ENCODE measurements around the gene FMN1. TPM values are rescaled to one million over a fixed set of nuclear protein-coding genes. Genes with fewer than 3 reads are reported as not detected.

Gene FMN1
- total and polyA plus RNA-seq, 12 donors: 0.22 to 5.5 (median 3.3) TPM

DNA sequence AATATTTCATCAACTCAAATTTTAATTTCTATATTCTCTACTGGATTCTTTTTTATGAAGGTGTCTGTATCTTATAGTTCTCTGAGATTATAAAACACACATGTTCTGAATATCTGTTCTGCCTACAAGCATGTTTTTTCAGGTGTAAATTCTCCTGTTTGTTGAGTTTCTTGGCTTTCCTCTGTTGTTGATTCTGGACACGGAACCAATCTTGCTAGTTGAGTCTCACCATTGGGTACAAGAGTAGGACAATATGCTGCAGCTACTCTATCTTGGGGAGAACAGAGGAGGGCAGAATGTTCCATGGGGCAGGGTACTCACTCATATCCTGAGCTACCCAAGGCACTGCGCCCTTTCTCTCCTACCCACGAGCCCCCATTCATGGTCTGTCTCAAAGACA lies 371.8 kb downstream of the FMN1 start:
- WGBS, 2 donors: 76 to 82% methylated on average over 3 of the region's 3 CpGs
- ATAC-seq: no peak
- Histone ChIP-seq H3K27ac (no peak overlapping the region), H3K4me1 (no peaks in the 10 kb centered on the region), H3K27me3 (peaks cover 0 to 6% (median 0%) of the 10 kb centered on the region in 7 donors), H3K36me3 (no peaks in the 10 kb centered on the region), H3K4me3 (no peak overlapping the region), H3K9me3 (no peaks in the 10 kb centered on the region)
- TF ChIP-seq, protein P1, sequence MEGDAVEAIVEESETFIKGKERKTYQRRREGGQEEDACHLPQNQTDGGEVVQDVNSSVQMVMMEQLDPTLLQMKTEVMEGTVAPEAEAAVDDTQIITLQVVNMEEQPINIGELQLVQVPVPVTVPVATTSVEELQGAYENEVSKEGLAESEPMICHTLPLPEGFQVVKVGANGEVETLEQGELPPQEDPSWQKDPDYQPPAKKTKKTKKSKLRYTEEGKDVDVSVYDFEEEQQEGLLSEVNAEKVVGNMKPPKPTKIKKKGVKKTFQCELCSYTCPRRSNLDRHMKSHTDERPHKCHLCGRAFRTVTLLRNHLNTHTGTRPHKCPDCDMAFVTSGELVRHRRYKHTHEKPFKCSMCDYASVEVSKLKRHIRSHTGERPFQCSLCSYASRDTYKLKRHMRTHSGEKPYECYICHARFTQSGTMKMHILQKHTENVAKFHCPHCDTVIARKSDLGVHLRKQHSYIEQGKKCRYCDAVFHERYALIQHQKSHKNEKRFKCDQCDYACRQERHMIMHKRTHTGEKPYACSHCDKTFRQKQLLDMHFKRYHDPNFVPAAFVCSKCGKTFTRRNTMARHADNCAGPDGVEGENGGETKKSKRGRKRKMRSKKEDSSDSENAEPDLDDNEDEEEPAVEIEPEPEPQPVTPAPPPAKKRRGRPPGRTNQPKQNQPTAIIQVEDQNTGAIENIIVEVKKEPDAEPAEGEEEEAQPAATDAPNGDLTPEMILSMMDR (IDR thresholded peaks at IDR 0.05): no peak
- intact Hi-C loops (cut with DNase I): loop anchor here in 1 of 10 donors (5.0 kb wide), 1 partner anchor 40 kb away; no protein-coding TSS in a partner anchor
- DNase-seq: no peak

DNA sequence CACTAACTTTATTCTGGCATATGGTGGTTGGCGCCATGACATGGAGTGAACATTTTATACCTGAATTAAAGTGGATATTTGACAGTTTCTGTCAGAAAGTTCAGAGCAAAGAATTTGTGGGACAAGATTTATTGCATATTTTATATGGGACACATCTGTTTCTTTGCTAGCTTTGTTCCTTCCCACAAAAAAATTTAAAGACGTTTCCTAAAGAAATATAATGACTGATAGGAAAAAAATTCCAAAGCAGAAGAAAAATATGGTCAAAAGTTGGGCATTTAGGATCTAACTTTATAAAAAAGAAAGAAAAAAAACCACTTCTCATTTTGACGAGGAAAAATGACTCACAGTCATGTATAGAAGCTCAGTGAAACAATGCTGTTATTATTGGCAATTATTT lies 375.1 kb downstream of the FMN1 start:
- H3K36me3 ChIP-seq: no peaks in the 10 kb centered on the region
- H3K9me3 ChIP-seq: no peaks in the 10 kb centered on the region
- WGBS, 2 donors: 64 to 65% methylated on average over 3 of the region's 3 CpGs
- peaks cover 0 to 5% (median 0%) of the 10 kb centered on the region in 7 donors for H3K27me3 ChIP-seq
- no peak overlapping the region for H3K27ac ChIP-seq
- intact Hi-C loops (cut with DNase I): no loop called here
- ATAC-seq (no peak), DNase-seq (no peak)
- TF ChIP-seq, protein P1 (IDR thresholded peaks at IDR 0.05): no peak
- no peaks in the 10 kb centered on the region for H3K4me1 ChIP-seq
- H3K4me3 ChIP-seq: no peak overlapping the region

DNA sequence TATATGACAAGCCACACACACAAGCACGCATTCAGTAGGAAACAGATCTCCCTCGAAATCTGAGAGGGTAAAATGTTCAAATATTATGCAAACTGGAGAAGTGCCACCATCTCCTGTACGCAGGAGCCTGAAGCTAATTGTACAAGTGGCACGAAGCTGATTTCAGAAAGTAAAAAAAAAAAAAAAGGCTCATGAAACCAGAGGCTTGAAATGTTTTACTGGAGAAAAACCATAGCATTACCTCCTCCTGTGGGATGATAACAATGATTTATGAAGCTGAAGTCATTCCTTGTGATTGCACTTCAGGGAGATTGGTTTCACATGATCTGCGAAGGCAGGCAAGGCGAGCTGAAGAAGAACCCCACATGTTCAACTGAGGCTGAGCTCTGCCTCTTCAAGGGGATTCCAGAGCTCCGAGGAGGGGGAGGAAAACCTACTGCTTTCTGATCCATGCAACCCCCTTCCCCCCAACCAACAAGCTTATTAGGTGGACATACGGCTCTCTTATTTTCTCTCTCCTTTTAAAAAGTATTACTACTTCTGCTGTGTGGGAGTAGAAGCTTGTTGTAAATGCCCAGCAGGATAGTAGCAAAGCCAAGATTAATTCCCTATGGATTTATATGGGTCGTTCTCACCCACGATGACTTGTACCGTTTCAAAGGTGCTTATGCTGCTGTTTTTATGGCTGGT lies 375.6 kb downstream of the FMN1 start:
- DNase-seq (no peak), ATAC-seq (no peak)
- WGBS, 2 donors: 45 to 56% methylated on average over 11 of the region's 11 CpGs
- TF ChIP-seq, protein P1 (IDR thresholded peaks at IDR 0.05): no peak
- H3K27me3 ChIP-seq: peaks cover 0 to 5% (median 0%) of the 10 kb centered on the region in 7 donors
- intact Hi-C loops (cut with DNase I): no loop called here
- H3K9me3 ChIP-seq: no peaks in the 10 kb centered on the region
- H3K4me1 ChIP-seq: no peaks in the 10 kb centered on the region
- H3K36me3 ChIP-seq: no peaks in the 10 kb centered on the region
- H3K27ac ChIP-seq: no peak overlapping the region
- no peak overlapping the region for H3K4me3 ChIP-seq

DNA sequence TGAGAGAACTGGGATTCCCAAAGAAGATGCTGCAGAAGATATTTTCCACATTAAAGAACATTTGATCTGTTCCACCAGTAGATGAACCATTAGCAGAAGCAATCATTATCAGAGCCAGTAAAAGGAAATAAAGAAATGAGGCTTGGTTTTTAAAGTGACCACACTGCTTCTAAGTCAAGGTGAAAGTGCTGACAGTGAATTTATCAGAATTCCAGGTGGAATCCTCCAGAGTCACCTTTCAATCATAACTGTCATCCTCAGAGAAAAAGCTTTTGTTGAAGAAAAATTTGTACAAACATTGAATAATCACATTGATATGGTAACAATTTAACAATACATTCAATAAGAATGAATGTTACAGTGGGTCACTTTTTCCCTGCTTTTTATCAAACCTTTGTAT lies 376.9 kb downstream of the FMN1 start:
- intact Hi-C loops (cut with DNase I): no loop called here
- TF ChIP-seq, protein P1 (IDR thresholded peaks at IDR 0.05): no peak

More for the DNA sequence above, 376.9 kb downstream of the FMN1 start:
- H3K4me3 ChIP-seq: no peak overlapping the region
- peaks cover 0 to 5% (median 0%) of the 10 kb centered on the region in 7 donors for H3K27me3 ChIP-seq
- H3K4me1 ChIP-seq: no peaks in the 10 kb centered on the region
- no peak overlapping the region for H3K27ac ChIP-seq
- no peak for DNase-seq
- H3K9me3 ChIP-seq: no peaks in the 10 kb centered on the region
- ATAC-seq: no peak
- no peaks in the 10 kb centered on the region for H3K36me3 ChIP-seq
